Suprapubic skin (tissue), 3 donors: ENCODE results near the gene CCL8.

ENCODE experiments used
- POLR2A ChIP-seq, 2 donors: fragments of 450-650 bp; IDR thresholded peaks; one replicate each; pipeline ENCODE4 v1.6.1; 2017; ENCODE audit warnings: antibody characterized with exemption in 2 of 2, mild to moderate bottlenecking in 2 of 2, moderate library complexity in 2 of 2
- TF ChIP-seq, protein P1 (sequence below), 2 donors: fragments of 200-600 bp in 1 of 2; fragments of 450-650 bp in 1 of 2; sonication (generic) in 1 of 2; IDR thresholded peaks; one replicate each; pipeline ENCODE4 v1.5.1; 2016 to 2019; ENCODE audit warnings: antibody characterized with exemption in 2 of 2, mild to moderate bottlenecking in 1 of 2, moderate library complexity in 1 of 2

DNA sequence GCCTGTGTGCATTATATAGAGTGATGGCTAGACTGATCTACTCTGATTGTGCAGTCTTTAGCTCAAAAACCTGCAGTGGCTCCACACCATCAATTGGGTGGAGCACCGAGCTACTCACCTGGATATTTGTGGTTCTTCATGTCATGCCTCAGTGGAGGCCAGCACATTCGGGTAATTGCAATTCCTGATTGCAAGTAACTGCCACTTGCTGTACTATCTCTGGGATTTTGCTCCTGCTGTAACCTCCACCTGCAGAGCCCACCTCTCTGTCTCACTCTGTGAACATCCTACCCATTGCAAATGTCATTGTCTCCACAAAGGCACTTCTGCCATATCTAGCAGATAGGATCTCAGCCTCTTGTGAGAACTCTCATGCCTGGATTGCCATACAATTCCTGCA lies 45.5 kb downstream of the CCL8 start:
- TF ChIP-seq, protein P1, sequence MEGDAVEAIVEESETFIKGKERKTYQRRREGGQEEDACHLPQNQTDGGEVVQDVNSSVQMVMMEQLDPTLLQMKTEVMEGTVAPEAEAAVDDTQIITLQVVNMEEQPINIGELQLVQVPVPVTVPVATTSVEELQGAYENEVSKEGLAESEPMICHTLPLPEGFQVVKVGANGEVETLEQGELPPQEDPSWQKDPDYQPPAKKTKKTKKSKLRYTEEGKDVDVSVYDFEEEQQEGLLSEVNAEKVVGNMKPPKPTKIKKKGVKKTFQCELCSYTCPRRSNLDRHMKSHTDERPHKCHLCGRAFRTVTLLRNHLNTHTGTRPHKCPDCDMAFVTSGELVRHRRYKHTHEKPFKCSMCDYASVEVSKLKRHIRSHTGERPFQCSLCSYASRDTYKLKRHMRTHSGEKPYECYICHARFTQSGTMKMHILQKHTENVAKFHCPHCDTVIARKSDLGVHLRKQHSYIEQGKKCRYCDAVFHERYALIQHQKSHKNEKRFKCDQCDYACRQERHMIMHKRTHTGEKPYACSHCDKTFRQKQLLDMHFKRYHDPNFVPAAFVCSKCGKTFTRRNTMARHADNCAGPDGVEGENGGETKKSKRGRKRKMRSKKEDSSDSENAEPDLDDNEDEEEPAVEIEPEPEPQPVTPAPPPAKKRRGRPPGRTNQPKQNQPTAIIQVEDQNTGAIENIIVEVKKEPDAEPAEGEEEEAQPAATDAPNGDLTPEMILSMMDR (IDR thresholded peaks at IDR 0.05): no peak
- TF ChIP-seq POLR2A (IDR thresholded peaks at IDR 0.05): no peak
